Measurements from ENCODE around the gene PABPC3.

GRCh38 chr13:25112695-25113255, 16.8 kb downstream of the PABPC3 start:
- TF ChIP-seq FOSL1 (IDR thresholded peaks at IDR 0.05; ENCODE audit: insufficient read depth, low read depth, low read length) (no peak), TCF12 (IDR thresholded peaks at IDR 0.05; ENCODE audit: low read depth, low read length) (no peak), RAD21 (IDR thresholded peaks at IDR 0.05 in 1 of 2, conservative IDR thresholded peaks at IDR 0.05 in 1 of 2; ENCODE audit: low read depth in 2 of 2, low read length in 2 of 2) (no peak), EZH2 (IDR thresholded peaks at IDR 0.05; ENCODE audit: low read depth, low read length, severe bottlenecking) (no peak), YY1 (IDR thresholded peaks at IDR 0.05; ENCODE audit: low read depth, low read length) (no peak), TAF1 (IDR thresholded peaks at IDR 0.05; ENCODE audit: low read depth, low read length) (no peak), RBBP5 (IDR thresholded peaks at IDR 0.05; ENCODE audit: borderline replicate concordance, low read depth, low read length) (no peak)
- TF ChIP-seq, protein P1, sequence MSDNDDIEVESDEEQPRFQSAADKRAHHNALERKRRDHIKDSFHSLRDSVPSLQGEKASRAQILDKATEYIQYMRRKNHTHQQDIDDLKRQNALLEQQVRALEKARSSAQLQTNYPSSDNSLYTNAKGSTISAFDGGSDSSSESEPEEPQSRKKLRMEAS (IDR thresholded peaks at IDR 0.05), result no peak
